Transverse colon (tissue), 4 donors: ENCODE results near the gene GLOD5. TPM values are rescaled to one million over a fixed set of nuclear protein-coding genes. Genes with fewer than 3 reads are reported as not detected.
"Not testable (repeated sequence)": the region's sequence is repeated elsewhere in the genome, so short reads cannot be mapped to it uniquely, and the experiment has no call there.

Experiments used
- DNase-seq: peaks from one replicate; pipeline ENCODE4 v3.0.0-alpha.2; 2019
- H3K27ac ChIP-seq, 4 donors: fragments of 200-600 bp; sonication (generic); 2 replicates each; pipeline ENCODE4 v1.5.1; 2016 to 2018; ENCODE audit warnings: inconsistent platforms in 4 of 4
- H3K27me3 ChIP-seq: fragments of 200-600 bp; sonication (generic); 2 replicates; pipeline ENCODE4 v1.5.1; 2017; ENCODE audit warnings: inconsistent platforms
- H3K36me3 ChIP-seq, 4 donors: fragments of 200-600 bp; sonication (generic); 2 replicates each; pipeline ENCODE4 v1.5.1; 2017 to 2019; ENCODE audit warnings: inconsistent platforms in 4 of 4
- H3K4me1 ChIP-seq, 4 donors: fragments of 200-600 bp; sonication (generic); 2 replicates each; pipeline ENCODE4 v1.5.1; 2017 to 2020; ENCODE audit warnings: inconsistent platforms in 4 of 4
- H3K4me3 ChIP-seq, 4 donors: fragments of 200-600 bp; sonication (generic); 1 replicate in 1 of 4; 2 replicates in 3 of 4; pipeline versions ENCODE4 v1.5.1 to v1.6.1; 2017 to 2019; ENCODE audit warnings: inconsistent platforms in 4 of 4
- H3K9me3 ChIP-seq, 2 donors: fragments of 200-600 bp; sonication (generic); 2 replicates each; pipeline ENCODE4 v1.5.1; 2017 to 2019; ENCODE audit warnings: inconsistent platforms in 2 of 2
- CTCF ChIP-seq, 5 experiments: fragments of 200-600 bp in 3 of 5; fragments of 450-650 bp in 2 of 5; sonication (generic) in 3 of 5; IDR thresholded peaks; 1 replicate in 2 of 5; 2 replicates in 3 of 5; pipeline ENCODE4 v1.5.1; 2016 to 2017; ENCODE audit warnings: antibody characterized with exemption in 5 of 5, inconsistent platforms in 3 of 5, mild to moderate bottlenecking in 2 of 5, moderate library complexity in 1 of 5
- EP300 ChIP-seq: sonication (generic); formaldehyde crosslinking; IDR thresholded peaks from one replicate; pipeline ENCODE4 v1.6.1; 2017; ENCODE audit warnings: antibody characterized with exemption, low read depth
- POLR2A ChIP-seq: fragments of 450-650 bp; IDR thresholded peaks from one replicate; pipeline ENCODE4 v1.6.1; 2016; ENCODE audit warnings: antibody characterized with exemption, mild to moderate bottlenecking, moderate library complexity
- POLR2AphosphoS5 ChIP-seq, 3 donors: sonication (generic); formaldehyde crosslinking; IDR thresholded peaks; one replicate each; pipeline ENCODE4 v1.6.1; 2016; ENCODE audit warnings: antibody characterized with exemption in 3 of 3
- WGBS, 2 donors: methylation state at CpG; one replicate each; pipeline ENCODE4 v1.1.5; 2018; ENCODE audit warnings: low coverage in 1 of 2; 5-methylcytosine and 5-hydroxymethylcytosine counted together
- in situ Hi-C, 4 donors: fragments of 200-750 bp; cut with MboI; loops; one replicate each; pipeline versions ENCODE4 v1.15.0 to v1.15.1; 2017; ENCODE audit warnings: low sequenced_read_pairs in 3 of 4, low pct_ligation_motif_present in 1 of 4, low pct_unique_long_range_greater_than_20kb in 1 of 4
- intact Hi-C: fragments of 100-400 bp; cut with DNase I; formaldehyde crosslinking; loops from one replicate; pipeline ENCODE4 v1.15.1; 2023; ENCODE audit warnings: low total_unique reads
- small RNA-seq, 4 donors: library from RNA; depleted of rRNA; stranded (forward); fragments of <200 nt; gene quantifications; one replicate each; pipeline ENCODE3, GENCODE V24; 2016
- total RNA-seq, 4 donors: library from RNA; depleted of rRNA; stranded (reverse); fragments of >200 nt; gene quantifications; one replicate each; pipeline ENCODE4 v1.1.0, GENCODE V29; 2016

The GLOD5 gene
- total RNA-seq, 4 donors from 2014 or later = 4.8 to 18.4 TPM; not detected in 2

- no peaks in the 10 kb centered on the region for H3K27me3 ChIP-seq
- DNase-seq = no peak
- no peak overlapping the region for H3K27ac ChIP-seq
- no peaks in the 10 kb centered on the region for H3K4me1 ChIP-seq
- in situ Hi-C loops = no loop called here
- H3K36me3 ChIP-seq = no peaks in the 10 kb centered on the region
- TF ChIP-seq POLR2AphosphoS5 (IDR thresholded peaks at IDR 0.05) = no peak
- TF ChIP-seq POLR2A = no peak
- TF ChIP-seq EP300 = no peak
- TF ChIP-seq CTCF (IDR thresholded peaks at IDR 0.05) = no peak
- no peaks in the 10 kb centered on the region for H3K9me3 ChIP-seq
- intact Hi-C loops = no loop called here
- no peak overlapping the region for H3K4me3 ChIP-seq
- WGBS, 2 donors = 97% methylated on average over 14 of the region's 16 CpGs; no CpG with 5 or more reads in 1 of the 2 donors
Measured at GRCh38 chrX:48818098-48818497, 56.6 kb downstream of the GLOD5 start.

GRCh38 chrX:48818866-48819265 lies 57.3 kb downstream of the GLOD5 start:
- 74% methylated on average over 4 of the region's 4 CpGs; no CpG with 5 or more reads in 1 of the 2 donors for WGBS, 2 donors
- no peak overlapping the region for H3K27ac ChIP-seq
- H3K36me3 ChIP-seq = no peaks in the 10 kb centered on the region
- H3K4me1 ChIP-seq = no peaks in the 10 kb centered on the region
- intact Hi-C loops (no loop called here), in situ Hi-C loops (no loop called here)
- H3K9me3 ChIP-seq = no peaks in the 10 kb centered on the region
- no peaks in the 10 kb centered on the region for H3K27me3 ChIP-seq
- no peak overlapping the region for H3K4me3 ChIP-seq
- DNase-seq = no peak
- no peak for TF ChIP-seq EP300
- no peak for TF ChIP-seq CTCF (IDR thresholded peaks at IDR 0.05)

GRCh38 chrX:48819394-48819793 lies 57.8 kb downstream of the GLOD5 start:
- H3K27me3 ChIP-seq, intact Hi-C loops, H3K27ac ChIP-seq, H3K4me1 ChIP-seq, H3K36me3 ChIP-seq, H3K4me3 ChIP-seq, H3K9me3 ChIP-seq, DNase-seq, in situ Hi-C loops: not testable (repeated sequence)
- WGBS, 2 donors = 81% methylated on average over 9 of the region's 9 CpGs; no CpG with 5 or more reads in 1 of the 2 donors

- intact Hi-C loops = no loop called here
- Histone ChIP-seq H3K9me3 (no peaks in the 10 kb centered on the region), H3K4me1 (no peaks in the 10 kb centered on the region), H3K4me3 (no peak overlapping the region), H3K27me3 (no peaks in the 10 kb centered on the region), H3K27ac (no peak overlapping the region), H3K36me3 (no peaks in the 10 kb centered on the region)
- in situ Hi-C loops = no loop called here
- WGBS, 2 donors = 100% methylated on average over 2 of the region's 6 CpGs; no CpG with 5 or more reads in 1 of the 2 donors
- no peak for DNase-seq
- TF ChIP-seq POLR2A (no peak), CTCF (IDR thresholded peaks at IDR 0.05) (no peak), EP300 (no peak), POLR2AphosphoS5 (IDR thresholded peaks at IDR 0.05) (no peak)
Measured at GRCh38 chrX:48823053-48823452, 61.5 kb downstream of the GLOD5 start.

Small RNA genes within 50 kb of the gene (small RNA-seq; reads per million reads assigned to genes)
- gene RNU6-1056P = 0 reads per million in 4 donors
- 0 reads per million in 4 donors for gene RNU6-29P

Other genes with a start within 250 kb of the GLOD5 start
- 10 to 100 TPM; 19.9 to 88.7 (median 67.6) TPM for gene EBP, start 239.9 kb upstream of the GLOD5 start, total RNA-seq
- gene TBC1D25, start 222.0 kb upstream of the GLOD5 start, total RNA-seq = 10 to 100 TPM in 3 of 4 donors, 1 to 10 TPM in 1; 8.1 to 27.7 (median 13.3) TPM
- 100 to 1,000 TPM in 3 of 4 donors, 10 to 100 TPM in 1; 65.7 to 157 (median 127) TPM for gene RBM3, start 187.3 kb upstream of the GLOD5 start, total RNA-seq
- gene WDR13, start 164.3 kb upstream of the GLOD5 start, total RNA-seq = 100 to 1,000 TPM in 3 of 4 donors, 10 to 100 TPM in 1; 96.5 to 238 (median 184) TPM
- 10 to 100 TPM in 1 of 4 donors, 1 to 10 TPM in 3; 3.2 to 13.1 (median 6.3) TPM for gene WAS, start 77.9 kb upstream of the GLOD5 start, total RNA-seq
- 1 to 10 TPM in 3 of 4 donors, under 1 TPM in 1; 1.00 to 5.3 (median 4.4) TPM for gene SUV39H1, start 65.0 kb upstream of the GLOD5 start, total RNA-seq
- not detected for gene GATA1, start 24.8 kb downstream of the GLOD5 start, total RNA-seq
- 100 to 1,000 TPM in 2 of 4 donors, 10 to 100 TPM in 2; 74.4 to 105 (median 93.3) TPM for gene HDAC6, start 40.3 kb downstream of the GLOD5 start, total RNA-seq
- gene ERAS, start 64.8 kb downstream of the GLOD5 start, total RNA-seq = not detected
- 100 to 1,000 TPM in 1 of 4 donors, 10 to 100 TPM in 3; 14.0 to 144 (median 20.4) TPM for gene PCSK1N, start 73.9 kb downstream of the GLOD5 start, total RNA-seq
- 10 to 100 TPM; 26.7 to 61.3 (median 43.7) TPM for gene TIMM17B, start 136.0 kb downstream of the GLOD5 start, total RNA-seq
- 10 to 100 TPM; 21.7 to 92.3 (median 63.8) TPM for gene PQBP1, start 136.2 kb downstream of the GLOD5 start, total RNA-seq
- gene SLC35A2, start 149.9 kb downstream of the GLOD5 start, total RNA-seq = 10 to 100 TPM; 29.5 to 48.3 (median 33.8) TPM
- gene PIM2, start 157.3 kb downstream of the GLOD5 start, total RNA-seq = 10 to 100 TPM in 3 of 4 donors, not detected in 1; 11.2 to 50.7 (median 20.6) TPM
- gene OTUD5, start 195.9 kb downstream of the GLOD5 start, total RNA-seq = 10 to 100 TPM; 39.4 to 96.9 (median 40.6) TPM
- under 1 TPM in 2 of 4 donors, not detected in 2; 0.95 to 0.96 TPM for gene KCND1, start 210.1 kb downstream of the GLOD5 start, total RNA-seq
- 100 to 1,000 TPM in 1 of 4 donors, 10 to 100 TPM in 3; 34.8 to 102 (median 52.9) TPM for gene GRIPAP1, start 240.5 kb downstream of the GLOD5 start, total RNA-seq